Lower leg skin (tissue), 4 donors: Measurements from ENCODE around the gene SH3YL1. TPM values are rescaled to one million over a fixed set of nuclear protein-coding genes. Genes with fewer than 3 reads are reported as not detected.

Experiments used
- DNase-seq, 2 donors: peaks; one replicate each; pipeline ENCODE4 v3.0.0-alpha.2; 2019; ENCODE audit warnings: low spot score in 2 of 2
- H3K4me3 ChIP-seq: fragments of 200-600 bp; sonication (generic); 2 replicates; pipeline ENCODE4 v1.5.1; 2017; ENCODE audit warnings: mild to moderate bottlenecking, low read depth; ENCODE audit not compliant: poor library complexity, severe bottlenecking
- POLR2A ChIP-seq, 2 donors: fragments of 450-650 bp; IDR thresholded peaks; one replicate each; pipeline ENCODE4 v1.6.1; 2016 to 2017; ENCODE audit warnings: antibody characterized with exemption in 2 of 2, mild to moderate bottlenecking in 1 of 2, moderate library complexity in 1 of 2
- WGBS, 2 donors: methylation state at CpG; one replicate each; pipeline ENCODE4 v1.1.5; 2018; 5-methylcytosine and 5-hydroxymethylcytosine counted together
- intact Hi-C: fragments of 100-400 bp; cut with DNase I; formaldehyde crosslinking; loops from one replicate; pipeline ENCODE4 v1.15.0; 2023; ENCODE audit warnings: low total_unique reads
- total RNA-seq, 4 donors: library from RNA; depleted of rRNA; stranded (reverse); fragments of >200 nt; gene quantifications; one replicate each; pipeline ENCODE4 v1.1.0, GENCODE V29; 2016
- TF ChIP-seq, protein P1 (sequence below), 3 donors: fragments of 450-650 bp; IDR thresholded peaks; one replicate each; pipeline ENCODE4 v1.5.1; 2016; ENCODE audit warnings: antibody characterized with exemption in 3 of 3, mild to moderate bottlenecking in 3 of 3, moderate library complexity in 2 of 3

The SH3YL1 gene
- total RNA-seq, 4 donors from 2014 or later: 106 to 159 (median 124) TPM

DNA sequence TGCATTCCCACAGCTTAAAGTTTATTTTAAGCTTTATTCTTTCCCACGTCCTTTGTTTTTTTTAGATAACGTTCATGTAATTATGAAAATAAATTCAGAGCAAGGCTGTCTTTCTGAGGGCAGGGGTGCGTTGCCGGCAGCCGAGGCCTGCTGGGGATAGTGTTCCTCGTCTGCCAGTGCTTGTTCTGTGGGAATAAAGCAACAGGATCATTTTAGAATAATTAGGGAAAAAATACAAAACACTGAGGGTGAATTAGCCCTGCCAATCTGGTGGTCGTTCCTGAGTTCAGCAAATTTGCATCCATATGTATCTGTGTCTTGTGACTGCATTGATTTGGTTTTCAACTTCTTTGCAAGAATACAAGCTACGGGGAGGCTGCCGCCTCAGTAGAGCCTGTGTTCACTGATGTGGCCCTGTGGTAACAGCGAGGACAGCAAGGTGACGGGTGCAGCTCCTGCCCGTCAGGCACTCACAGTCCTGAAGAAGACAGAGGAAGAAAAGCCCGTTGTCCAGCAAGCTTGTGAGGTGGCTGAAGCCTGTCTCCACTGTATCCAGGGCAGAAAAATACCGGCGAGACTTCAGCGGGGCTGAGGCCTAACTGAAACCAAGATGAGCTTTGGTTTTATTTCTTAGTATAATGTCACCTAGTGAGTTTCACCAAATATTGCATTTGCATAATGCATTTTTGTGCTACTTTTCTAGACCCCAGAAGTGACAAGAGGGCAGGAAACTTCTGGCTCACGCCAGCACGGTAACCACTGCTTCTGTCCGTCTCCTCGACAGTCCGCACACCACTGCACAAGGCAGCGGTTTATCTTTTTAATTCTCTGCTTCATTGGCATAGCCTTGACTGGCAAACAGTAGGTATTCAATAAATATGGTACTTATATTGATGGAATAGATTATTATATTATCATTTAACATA lies 64.5 kb downstream of the SH3YL1 start:
- no peak overlapping the region for H3K4me3 ChIP-seq
- 79 to 88% methylated on average over 22 of the region's 22 CpGs for WGBS, 2 donors
- TF ChIP-seq POLR2A (IDR thresholded peaks at IDR 0.05): no peak
- TF ChIP-seq, protein P1, sequence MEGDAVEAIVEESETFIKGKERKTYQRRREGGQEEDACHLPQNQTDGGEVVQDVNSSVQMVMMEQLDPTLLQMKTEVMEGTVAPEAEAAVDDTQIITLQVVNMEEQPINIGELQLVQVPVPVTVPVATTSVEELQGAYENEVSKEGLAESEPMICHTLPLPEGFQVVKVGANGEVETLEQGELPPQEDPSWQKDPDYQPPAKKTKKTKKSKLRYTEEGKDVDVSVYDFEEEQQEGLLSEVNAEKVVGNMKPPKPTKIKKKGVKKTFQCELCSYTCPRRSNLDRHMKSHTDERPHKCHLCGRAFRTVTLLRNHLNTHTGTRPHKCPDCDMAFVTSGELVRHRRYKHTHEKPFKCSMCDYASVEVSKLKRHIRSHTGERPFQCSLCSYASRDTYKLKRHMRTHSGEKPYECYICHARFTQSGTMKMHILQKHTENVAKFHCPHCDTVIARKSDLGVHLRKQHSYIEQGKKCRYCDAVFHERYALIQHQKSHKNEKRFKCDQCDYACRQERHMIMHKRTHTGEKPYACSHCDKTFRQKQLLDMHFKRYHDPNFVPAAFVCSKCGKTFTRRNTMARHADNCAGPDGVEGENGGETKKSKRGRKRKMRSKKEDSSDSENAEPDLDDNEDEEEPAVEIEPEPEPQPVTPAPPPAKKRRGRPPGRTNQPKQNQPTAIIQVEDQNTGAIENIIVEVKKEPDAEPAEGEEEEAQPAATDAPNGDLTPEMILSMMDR (IDR thresholded peaks at IDR 0.05): no peak
- intact Hi-C loops: no loop called here
- no peak for DNase-seq

DNA sequence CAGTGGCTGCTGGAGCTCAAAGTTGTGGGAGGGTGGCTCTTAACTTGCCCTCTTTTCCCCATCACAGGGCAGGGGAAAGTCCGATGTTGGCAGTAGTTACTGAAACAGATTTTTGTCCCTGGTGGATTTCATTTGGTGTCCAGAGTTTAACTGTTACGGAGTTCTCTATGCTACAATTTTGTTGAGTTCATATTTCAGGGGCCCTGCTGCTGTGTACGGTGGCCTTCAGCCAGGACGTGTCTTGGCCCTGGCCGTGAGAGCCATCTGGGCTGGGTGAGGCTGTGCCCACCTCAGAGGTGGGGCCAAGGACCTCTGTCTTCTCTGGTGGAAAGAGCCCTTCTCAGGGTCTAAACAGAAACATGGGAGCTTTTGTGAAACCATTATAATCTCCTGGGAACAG lies 67.4 kb downstream of the SH3YL1 start:
- DNase-seq: no peak
- WGBS, 2 donors: 77 to 79% methylated on average over 5 of the region's 5 CpGs
- TF ChIP-seq, protein P1 (IDR thresholded peaks at IDR 0.05): no peak
- no peak for TF ChIP-seq POLR2A (IDR thresholded peaks at IDR 0.05)
- H3K4me3 ChIP-seq: no peak overlapping the region
- intact Hi-C loops: no loop called here

DNA sequence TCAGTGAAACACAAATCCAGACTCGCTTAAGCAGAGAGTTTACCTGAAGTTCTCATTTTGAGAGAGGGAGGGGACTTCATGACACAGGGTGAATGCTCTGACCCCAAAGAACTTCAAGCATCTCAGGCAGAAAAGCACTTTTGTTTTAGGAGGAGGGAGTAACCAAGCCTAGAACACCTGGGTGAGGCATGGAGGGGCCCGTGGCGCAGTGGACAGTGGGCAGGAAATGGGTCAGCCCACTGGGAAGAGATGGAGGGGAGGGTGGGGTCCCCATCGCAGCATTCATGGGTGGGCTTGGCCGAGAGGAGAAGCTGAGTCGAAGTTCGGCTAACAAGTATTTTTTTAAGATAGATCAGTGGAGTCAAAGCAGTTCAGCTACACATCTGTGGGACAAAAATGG lies 67.9 kb downstream of the SH3YL1 start:
- no peak for DNase-seq
- intact Hi-C loops: no loop called here
- TF ChIP-seq, protein P1 (IDR thresholded peaks at IDR 0.05): no peak
- TF ChIP-seq POLR2A (IDR thresholded peaks at IDR 0.05): no peak
- 84 to 85% methylated on average over 7 of the region's 7 CpGs for WGBS, 2 donors
- no peak overlapping the region for H3K4me3 ChIP-seq

DNA sequence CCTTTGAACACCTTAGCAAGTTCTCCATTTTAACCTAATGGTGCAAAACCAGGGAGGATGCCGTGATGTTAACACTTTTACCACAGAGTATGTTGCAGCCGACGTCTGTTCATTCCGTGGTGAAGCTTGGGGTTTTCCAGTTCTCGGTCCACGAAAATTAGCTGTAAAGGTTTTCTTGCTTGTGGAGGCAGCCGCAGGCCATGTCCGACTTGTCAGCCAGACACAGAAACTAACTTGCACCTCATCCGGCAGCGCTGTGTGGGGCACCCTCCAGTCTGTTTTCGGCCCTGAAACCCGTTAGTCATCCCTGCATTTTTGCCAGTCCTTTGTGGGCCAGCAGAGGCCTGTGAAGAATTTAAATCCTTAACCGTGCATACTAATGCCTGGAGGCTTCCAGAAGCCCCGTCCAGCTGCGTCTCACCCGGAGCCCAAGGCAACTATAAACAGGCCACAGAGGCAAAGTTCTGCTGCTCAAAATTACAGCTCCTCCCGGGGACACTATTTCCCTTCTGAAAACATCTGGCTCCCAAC lies 70.6 kb downstream of the SH3YL1 start:
- intact Hi-C loops: no loop called here
- WGBS, 2 donors: 37 to 45% methylated on average over 17 of the region's 17 CpGs
- DNase-seq: no peak
- TF ChIP-seq, protein P1 (IDR thresholded peaks at IDR 0.05): no peak
- TF ChIP-seq POLR2A (IDR thresholded peaks at IDR 0.05): no peak
- no peak overlapping the region for H3K4me3 ChIP-seq

DNA sequence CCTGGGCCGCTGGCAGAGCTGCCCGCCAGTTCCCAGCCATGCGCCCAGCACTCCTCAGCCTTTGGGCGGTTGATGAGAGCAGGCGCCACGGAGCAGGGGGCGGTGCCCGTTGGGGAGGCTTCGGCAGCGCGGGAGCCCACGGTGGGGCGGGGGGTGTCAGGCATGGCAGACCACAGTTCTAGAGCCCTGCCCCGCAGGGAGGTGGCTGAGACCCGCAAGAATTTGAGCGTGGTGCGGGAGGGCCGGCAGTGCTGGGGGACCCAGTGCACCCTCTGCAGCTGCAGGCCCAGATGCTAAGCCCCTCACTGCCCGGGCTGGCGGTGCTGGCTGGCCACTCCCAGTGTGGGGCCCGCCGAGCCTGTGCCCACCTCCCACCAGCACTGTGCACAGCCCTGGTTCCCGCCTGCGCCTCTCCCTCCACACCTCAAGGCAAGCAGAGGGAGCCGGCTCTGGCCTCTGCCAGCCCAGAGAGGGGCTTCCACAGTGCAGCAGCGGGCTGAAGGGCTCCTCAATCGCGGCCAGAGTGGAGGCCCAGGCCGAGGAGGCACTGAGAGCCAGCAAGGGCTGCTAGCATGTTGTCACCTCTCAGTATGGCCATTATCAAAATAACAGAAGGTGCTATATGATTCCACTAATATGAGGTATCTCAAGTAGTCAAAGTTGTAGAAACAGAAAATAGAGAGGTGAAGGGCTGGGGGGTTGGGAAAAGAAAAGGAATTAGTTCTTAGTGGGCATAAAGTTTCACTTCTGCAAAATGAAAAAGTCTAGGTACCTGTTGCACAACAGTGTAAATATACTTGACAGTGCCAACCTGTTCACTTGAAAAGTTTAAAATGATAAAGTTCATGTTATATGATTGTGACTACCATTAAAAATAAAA lies 72.3 kb downstream of the SH3YL1 start:
- TF ChIP-seq POLR2A (IDR thresholded peaks at IDR 0.05): no peak
- TF ChIP-seq, protein P1 (IDR thresholded peaks at IDR 0.05): no peak
- intact Hi-C loops: no loop called here
- WGBS, 2 donors: 92 to 93% methylated on average over 25 to 27 of the region's 29 CpGs
- H3K4me3 ChIP-seq: no peak overlapping the region
- no peak for DNase-seq
